ENCODE results near the gene ACBD6.

DNA sequence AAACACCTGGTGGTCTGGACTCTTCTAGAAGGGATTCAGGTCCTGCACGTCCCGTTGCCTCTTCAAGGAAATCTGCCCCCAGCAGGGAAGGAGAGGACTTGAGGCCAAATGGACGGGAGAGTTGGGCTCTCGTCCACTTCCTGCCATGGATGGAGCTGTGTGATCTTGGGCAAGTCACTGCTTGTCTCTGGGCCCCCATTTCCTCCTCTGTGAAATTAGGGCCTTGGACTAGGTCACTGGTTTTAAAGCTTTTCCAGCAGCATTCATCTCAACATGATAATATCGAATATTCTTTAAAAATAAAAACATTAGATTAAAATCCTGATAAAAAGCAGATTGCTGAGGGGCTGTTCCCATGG lies 245.4 kb downstream of the ACBD6 start:
- no peak for TF ChIP-seq EZH2 (IDR thresholded peaks at IDR 0.05; ENCODE audit: low read depth, unreplicated experiment)
- no peak for TF ChIP-seq CTCF (conservative IDR thresholded peaks at IDR 0.05; ENCODE audit: low read depth in 2 of 2)
- TF ChIP-seq, protein P1, sequence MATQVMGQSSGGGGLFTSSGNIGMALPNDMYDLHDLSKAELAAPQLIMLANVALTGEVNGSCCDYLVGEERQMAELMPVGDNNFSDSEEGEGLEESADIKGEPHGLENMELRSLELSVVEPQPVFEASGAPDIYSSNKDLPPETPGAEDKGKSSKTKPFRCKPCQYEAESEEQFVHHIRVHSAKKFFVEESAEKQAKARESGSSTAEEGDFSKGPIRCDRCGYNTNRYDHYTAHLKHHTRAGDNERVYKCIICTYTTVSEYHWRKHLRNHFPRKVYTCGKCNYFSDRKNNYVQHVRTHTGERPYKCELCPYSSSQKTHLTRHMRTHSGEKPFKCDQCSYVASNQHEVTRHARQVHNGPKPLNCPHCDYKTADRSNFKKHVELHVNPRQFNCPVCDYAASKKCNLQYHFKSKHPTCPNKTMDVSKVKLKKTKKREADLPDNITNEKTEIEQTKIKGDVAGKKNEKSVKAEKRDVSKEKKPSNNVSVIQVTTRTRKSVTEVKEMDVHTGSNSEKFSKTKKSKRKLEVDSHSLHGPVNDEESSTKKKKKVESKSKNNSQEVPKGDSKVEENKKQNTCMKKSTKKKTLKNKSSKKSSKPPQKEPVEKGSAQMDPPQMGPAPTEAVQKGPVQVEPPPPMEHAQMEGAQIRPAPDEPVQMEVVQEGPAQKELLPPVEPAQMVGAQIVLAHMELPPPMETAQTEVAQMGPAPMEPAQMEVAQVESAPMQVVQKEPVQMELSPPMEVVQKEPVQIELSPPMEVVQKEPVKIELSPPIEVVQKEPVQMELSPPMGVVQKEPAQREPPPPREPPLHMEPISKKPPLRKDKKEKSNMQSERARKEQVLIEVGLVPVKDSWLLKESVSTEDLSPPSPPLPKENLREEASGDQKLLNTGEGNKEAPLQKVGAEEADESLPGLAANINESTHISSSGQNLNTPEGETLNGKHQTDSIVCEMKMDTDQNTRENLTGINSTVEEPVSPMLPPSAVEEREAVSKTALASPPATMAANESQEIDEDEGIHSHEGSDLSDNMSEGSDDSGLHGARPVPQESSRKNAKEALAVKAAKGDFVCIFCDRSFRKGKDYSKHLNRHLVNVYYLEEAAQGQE (IDR thresholded peaks at IDR 0.05; ENCODE audit: unreplicated experiment) = no peak
- TF ChIP-seq, protein P2, sequence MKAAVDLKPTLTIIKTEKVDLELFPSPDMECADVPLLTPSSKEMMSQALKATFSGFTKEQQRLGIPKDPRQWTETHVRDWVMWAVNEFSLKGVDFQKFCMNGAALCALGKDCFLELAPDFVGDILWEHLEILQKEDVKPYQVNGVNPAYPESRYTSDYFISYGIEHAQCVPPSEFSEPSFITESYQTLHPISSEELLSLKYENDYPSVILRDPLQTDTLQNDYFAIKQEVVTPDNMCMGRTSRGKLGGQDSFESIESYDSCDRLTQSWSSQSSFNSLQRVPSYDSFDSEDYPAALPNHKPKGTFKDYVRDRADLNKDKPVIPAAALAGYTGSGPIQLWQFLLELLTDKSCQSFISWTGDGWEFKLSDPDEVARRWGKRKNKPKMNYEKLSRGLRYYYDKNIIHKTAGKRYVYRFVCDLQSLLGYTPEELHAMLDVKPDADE (IDR thresholded peaks at IDR 0.05) = no peak
- TF ChIP-seq POLR2AphosphoS5 (IDR thresholded peaks at IDR 0.05; ENCODE audit: low read depth) = no peak
- no peak for TF ChIP-seq CREB1 (CRISPR knock-in tag; IDR thresholded peaks at IDR 0.05; ENCODE audit: low read depth)
- no peak for TF ChIP-seq STAT1 (IDR thresholded peaks at IDR 0.05; ENCODE audit: unreplicated experiment)
- no peak for TF ChIP-seq EZH2phosphoT487 (IDR thresholded peaks at IDR 0.05; ENCODE audit: unreplicated experiment)
- no peak for TF ChIP-seq ZNF114 (CRISPR knock-in tag; IDR thresholded peaks at IDR 0.05)
- TF ChIP-seq ZNF331 (CRISPR knock-in tag; IDR thresholded peaks at IDR 0.05; ENCODE audit: low read depth) = no peak
- no peak for TF ChIP-seq JUNB (IDR thresholded peaks at IDR 0.05; ENCODE audit: unreplicated experiment)
- no peak for TF ChIP-seq NANOG (IDR thresholded peaks at IDR 0.05; ENCODE audit: borderline replicate concordance)
- TF ChIP-seq ZNF462 (CRISPR knock-in tag; IDR thresholded peaks at IDR 0.05) = no peak
